Large intestine (tissue), 3 donors: ENCODE data around the gene SELENOF. TPM values are rescaled to one million over a fixed set of nuclear protein-coding genes. Genes with fewer than 3 reads are reported as not detected.

ENCODE experiments used
- DNase-seq, 2 donors: peaks; one replicate each; pipeline versions ENCODE4 v3.0.0 to v3.0.0-alpha.2; 2013
- H3K27ac ChIP-seq: one replicate; pipeline ENCODE4 v1.5.1; 2013; ENCODE audit warnings: low read length
- H3K27me3 ChIP-seq: 2 replicates; pipeline ENCODE4 v1.6.1; 2013; ENCODE audit warnings: low read length; ENCODE audit not compliant: control insufficient read depth, insufficient read depth
- H3K36me3 ChIP-seq: 2 replicates; pipeline ENCODE4 v1.6.1; 2013; ENCODE audit warnings: low read length; ENCODE audit not compliant: control insufficient read depth, insufficient read depth
- H3K4me1 ChIP-seq: one replicate; pipeline ENCODE4 v1.6.1; 2013; ENCODE audit warnings: low read length; ENCODE audit not compliant: control insufficient read depth, insufficient read depth
- H3K4me3 ChIP-seq: one replicate; pipeline ENCODE4 v1.5.1; 2013; ENCODE audit warnings: low read length
- H3K9me3 ChIP-seq: one replicate; pipeline ENCODE4 v1.6.1; 2013; ENCODE audit warnings: mild to moderate bottlenecking, low read depth, low read length, moderate library complexity; ENCODE audit not compliant: control insufficient read depth
- WGBS: methylation state at CpG from one replicate; pipeline ENCODE4 v1.1.5; 2013; ENCODE audit warnings: low lambda C conversion rate; ENCODE audit not compliant: insufficient coverage; 5-methylcytosine and 5-hydroxymethylcytosine counted together
- polyA plus RNA-seq: library from polyadenylated mRNA; unstranded; fragments of 120-200 nt; gene quantifications from one replicate; pipeline ENCODE4 v1.2.1, GENCODE V29; 2013

Gene SELENOF
- polyA plus RNA-seq, 1 donor, result 214 TPM

DNA sequence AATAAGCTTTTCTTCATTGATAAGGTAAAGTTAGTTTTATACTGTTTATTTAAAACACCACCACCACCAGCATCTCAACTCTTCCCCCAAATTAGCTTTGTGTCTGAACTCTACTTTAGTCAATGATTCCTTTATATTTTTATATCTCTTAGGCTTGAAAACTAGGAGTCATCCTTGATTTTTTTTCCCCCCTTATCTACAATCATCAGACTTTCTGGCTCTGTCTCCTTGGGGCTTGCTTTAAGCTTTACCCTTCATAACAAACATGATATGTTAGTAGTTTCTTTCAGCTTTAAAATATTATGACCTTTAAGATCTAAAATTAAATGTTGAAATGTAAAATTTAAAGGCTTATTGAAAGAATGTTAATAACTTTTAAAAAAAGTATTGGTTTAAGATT, 28.8 kb upstream of the SELENOF start:
- Histone ChIP-seq H3K9me3 (no peaks in the 10 kb centered on the region), H3K27ac (no peak overlapping the region), H3K4me1 (no peaks in the 10 kb centered on the region), H3K27me3 (no peaks in the 10 kb centered on the region), H3K36me3 (no peaks in the 10 kb centered on the region), H3K4me3 (no peak overlapping the region)
- DNase-seq, result no peak

DNA sequence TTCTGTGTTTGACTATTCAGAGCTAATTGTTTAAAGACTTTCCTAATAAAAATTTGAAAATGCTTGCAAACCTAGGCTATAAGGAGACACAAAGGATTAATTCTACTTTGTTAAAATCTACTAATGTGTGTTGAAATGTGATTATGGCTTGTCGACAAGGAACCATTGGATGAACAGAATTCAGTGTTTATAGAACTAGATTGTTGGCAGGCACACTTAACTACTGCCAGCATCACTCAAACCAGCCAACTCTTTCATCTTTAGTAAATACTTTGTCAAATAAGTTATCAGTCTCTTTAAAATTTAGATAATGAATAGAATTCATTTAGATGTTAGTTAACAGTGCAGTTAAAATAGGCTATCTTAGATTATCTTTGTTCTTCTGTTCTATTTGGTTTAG, 28.1 kb upstream of the SELENOF start:
- no peak overlapping the region for H3K27ac ChIP-seq
- H3K4me3 ChIP-seq, result no peak overlapping the region
- H3K9me3 ChIP-seq, result no peaks in the 10 kb centered on the region
- no peaks in the 10 kb centered on the region for H3K27me3 ChIP-seq
- DNase-seq, result no peak
- no peaks in the 10 kb centered on the region for H3K4me1 ChIP-seq
- no peaks in the 10 kb centered on the region for H3K36me3 ChIP-seq
- WGBS, result 50% methylated on average over 1 of the region's 1 CpG

DNA sequence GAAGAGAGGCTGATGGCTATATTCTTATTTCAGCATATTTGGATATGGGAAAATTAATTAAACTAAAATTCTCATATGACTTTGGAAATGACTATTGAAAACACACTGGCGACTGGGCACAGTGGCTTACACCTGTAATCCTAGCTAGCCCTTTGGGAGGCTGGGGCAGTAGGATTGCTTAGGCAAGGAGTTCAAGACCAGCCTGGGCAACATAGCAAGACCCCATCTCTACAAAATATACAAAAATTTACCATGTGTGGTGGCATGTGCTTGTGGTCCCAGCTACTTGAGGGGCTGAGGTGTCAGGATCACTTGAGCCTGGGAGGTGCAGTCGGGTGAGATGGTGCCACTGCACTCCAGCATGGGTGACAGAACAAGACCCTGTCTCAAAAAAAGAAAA, 26.7 kb upstream of the SELENOF start:
- H3K4me3 ChIP-seq, result no peak overlapping the region
- DNase-seq, result no peak
- H3K4me1 ChIP-seq, result no peaks in the 10 kb centered on the region
- whole genome bisulfite sequencing, result 100% methylated on average over 1 of the region's 2 CpGs
- no peak overlapping the region for H3K27ac ChIP-seq
- no peaks in the 10 kb centered on the region for H3K9me3 ChIP-seq
- H3K36me3 ChIP-seq, result no peaks in the 10 kb centered on the region
- H3K27me3 ChIP-seq, result no peaks in the 10 kb centered on the region

DNA sequence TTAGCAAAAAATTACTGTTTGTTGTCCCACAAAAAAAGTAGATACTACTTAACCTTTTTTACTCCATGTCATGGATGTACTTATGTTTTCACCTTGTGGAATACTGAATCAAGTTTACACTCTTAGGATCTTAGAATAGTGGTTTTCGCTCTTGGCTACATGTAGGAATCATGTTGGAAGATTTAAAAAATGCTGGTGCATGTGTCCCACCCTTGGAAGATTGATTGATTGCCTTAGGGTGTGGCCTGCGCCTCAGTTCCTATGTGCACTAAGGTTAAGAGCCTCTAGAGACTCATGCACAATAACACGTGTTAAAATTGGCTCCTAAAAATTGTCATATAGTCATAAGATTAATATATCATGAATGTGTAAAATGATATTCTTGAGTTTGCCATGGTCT, 25.5 kb upstream of the SELENOF start:
- Histone ChIP-seq H3K27me3 (no peaks in the 10 kb centered on the region), H3K9me3 (no peaks in the 10 kb centered on the region), H3K36me3 (no peaks in the 10 kb centered on the region), H3K4me3 (no peak overlapping the region), H3K27ac (no peak overlapping the region), H3K4me1 (peaks cover 1% of the 10 kb centered on the region)
- WGBS, result 80% methylated on average over 1 of the region's 3 CpGs
- no peak for DNase-seq

GRCh38 chr1:86938855-86939254, 24.9 kb upstream of the SELENOF start:
- no peaks in the 10 kb centered on the region for H3K36me3 ChIP-seq
- H3K27me3 ChIP-seq, result no peaks in the 10 kb centered on the region
- no peak overlapping the region for H3K27ac ChIP-seq
- H3K4me1 ChIP-seq, result peaks cover 7% of the 10 kb centered on the region
- 100% methylated on average over 2 of the region's 2 CpGs for WGBS
- no peak for DNase-seq
- no peaks in the 10 kb centered on the region for H3K9me3 ChIP-seq
- no peak overlapping the region for H3K4me3 ChIP-seq

DNA sequence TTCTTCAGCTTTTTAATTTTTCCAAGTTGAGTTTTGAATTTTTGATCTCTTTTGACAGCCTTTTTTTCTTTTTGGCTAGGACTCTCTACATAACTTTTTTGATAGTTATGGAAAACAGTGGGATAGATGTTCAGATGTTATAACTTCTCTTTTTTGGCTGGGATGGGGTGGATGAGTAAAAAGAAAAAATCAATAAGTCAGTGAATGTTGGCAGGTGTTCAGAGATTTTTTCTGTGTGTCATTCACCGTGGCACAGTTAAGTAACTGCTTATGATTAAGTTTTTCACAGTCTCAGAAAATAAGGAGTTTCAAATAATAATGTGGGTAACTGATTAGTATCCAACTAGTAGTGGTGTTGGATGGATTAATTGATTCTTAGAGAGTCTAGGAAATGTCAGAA, 24.5 kb upstream of the SELENOF start:
- DNase-seq, result no peak
- Histone ChIP-seq H3K4me3 (no peak overlapping the region), H3K4me1 (peaks cover 11% of the 10 kb centered on the region), H3K27ac (no peak overlapping the region), H3K27me3 (no peaks in the 10 kb centered on the region), H3K9me3 (no peaks in the 10 kb centered on the region), H3K36me3 (no peaks in the 10 kb centered on the region)
- WGBS, result no CpG with 5 or more reads among the region's 1 CpG

DNA sequence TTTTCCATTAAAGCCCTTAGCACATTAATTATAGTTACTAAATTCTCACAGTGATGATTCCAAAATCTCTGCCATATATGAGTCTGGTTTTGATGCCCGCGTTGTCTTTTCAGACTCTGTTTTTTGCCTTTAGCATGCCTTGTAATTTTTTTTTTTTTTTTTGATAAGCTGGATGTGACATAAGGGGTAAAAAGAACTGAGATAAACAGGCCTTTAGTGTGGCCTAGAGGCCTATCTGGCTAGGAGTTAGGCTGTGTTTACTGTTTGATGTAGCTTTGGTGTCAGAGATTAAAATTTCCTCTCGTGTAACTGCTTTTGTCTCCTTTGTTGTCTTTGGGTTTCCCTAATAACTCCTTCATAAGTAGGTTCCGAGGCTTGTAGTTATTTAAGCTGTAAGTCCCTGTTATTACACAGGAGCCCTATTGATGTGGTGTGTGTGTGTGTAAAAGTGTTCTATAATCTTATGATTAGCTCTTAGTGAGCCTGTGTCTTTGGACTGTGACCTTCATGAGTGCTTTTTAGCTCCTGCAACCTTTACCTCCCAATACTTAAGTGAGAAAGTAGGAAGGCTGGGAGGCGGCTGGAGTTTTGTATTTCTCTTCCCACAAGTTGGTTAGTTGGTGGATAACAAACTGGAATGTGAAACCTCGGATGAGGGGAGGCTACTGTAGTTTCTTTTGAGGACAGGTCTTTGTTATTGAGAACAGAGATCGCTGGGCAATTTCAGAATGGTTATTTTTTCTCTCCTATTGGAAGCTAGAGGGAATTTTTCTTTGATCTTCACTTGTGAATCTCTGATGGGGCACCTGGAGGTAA, 19.8 kb upstream of the SELENOF start:
- peak overlapping the region; percentile 76 for H3K27ac ChIP-seq
- no peaks in the 10 kb centered on the region for H3K9me3 ChIP-seq
- H3K4me3 ChIP-seq, result no peak overlapping the region
- peaks cover 13% of the 10 kb centered on the region for H3K4me1 ChIP-seq
- DNase-seq, result peak; percentile 37 to 80
- WGBS, result no CpG with 5 or more reads among the region's 7 CpGs
- no peaks in the 10 kb centered on the region for H3K36me3 ChIP-seq
- no peaks in the 10 kb centered on the region for H3K27me3 ChIP-seq

DNA sequence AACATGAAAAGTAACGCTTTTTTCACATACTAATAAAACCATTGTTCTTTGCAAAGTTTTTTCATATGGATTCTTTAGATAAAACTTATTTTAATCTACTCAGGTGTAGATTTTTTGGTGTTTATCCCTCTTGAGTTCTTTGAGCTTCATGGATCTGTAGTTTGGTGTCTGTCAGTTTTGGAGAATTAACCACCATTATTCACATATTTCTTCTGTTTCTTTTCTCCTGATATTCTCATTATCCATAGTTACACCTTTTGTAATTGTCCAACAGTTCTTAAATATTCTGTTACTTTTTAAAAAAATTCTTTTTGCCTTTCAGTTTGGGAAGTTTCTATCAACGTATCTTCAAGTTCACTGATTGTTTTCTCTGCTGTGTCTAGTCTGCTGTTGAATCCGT, 19.1 kb upstream of the SELENOF start:
- Histone ChIP-seq H3K36me3 (no peaks in the 10 kb centered on the region), H3K27me3 (no peaks in the 10 kb centered on the region), H3K4me3 (no peak overlapping the region), H3K9me3 (no peaks in the 10 kb centered on the region), H3K4me1 (peaks cover 18% of the 10 kb centered on the region), H3K27ac (peak overlapping the region; percentile 76)
- no peak for DNase-seq
- WGBS, result 100% methylated on average over 3 of the region's 3 CpGs

- Histone ChIP-seq H3K4me3 (no peak overlapping the region), H3K27me3 (no peaks in the 10 kb centered on the region), H3K36me3 (no peaks in the 10 kb centered on the region), H3K9me3 (peaks cover 7% of the 10 kb centered on the region), H3K27ac (peak overlapping the region; percentile 2), H3K4me1 (peaks cover 13% of the 10 kb centered on the region)
- peak in 1 of 2 donors; percentile 28 for DNase-seq
- 20% methylated on average over 1 of the region's 1 CpG for WGBS
These were observed 14.9 kb upstream of the SELENOF start for GRCh38 chr1:86928819-86929218.

DNA sequence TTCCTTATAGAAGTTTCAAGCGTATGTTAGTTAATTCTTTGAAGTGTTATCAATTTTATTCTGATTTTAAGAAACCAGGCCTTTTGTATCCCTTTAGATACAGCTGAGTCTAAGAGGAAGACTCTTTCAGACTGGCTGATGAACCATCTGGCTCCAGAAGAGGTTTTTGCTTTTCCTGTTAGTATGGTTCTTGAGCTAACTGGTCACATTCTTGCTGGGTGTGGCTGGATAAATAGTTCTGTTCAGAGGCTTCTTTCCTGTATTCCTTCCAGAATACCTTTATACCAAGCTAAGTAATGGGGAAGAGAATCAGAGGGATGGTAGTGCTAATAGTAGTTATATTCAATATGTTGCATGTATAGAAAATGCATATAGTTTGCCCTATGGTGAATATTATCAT, 13.0 kb upstream of the SELENOF start:
- Histone ChIP-seq H3K36me3 (no peaks in the 10 kb centered on the region), H3K4me3 (no peak overlapping the region), H3K27me3 (no peaks in the 10 kb centered on the region), H3K4me1 (peaks cover 7% of the 10 kb centered on the region), H3K27ac (peak overlapping the region; percentile 1), H3K9me3 (peaks cover 24% of the 10 kb centered on the region)
- peak in 1 of 2 donors; percentile 32 for DNase-seq
- no CpG with 5 or more reads among the region's 1 CpG for WGBS

DNA sequence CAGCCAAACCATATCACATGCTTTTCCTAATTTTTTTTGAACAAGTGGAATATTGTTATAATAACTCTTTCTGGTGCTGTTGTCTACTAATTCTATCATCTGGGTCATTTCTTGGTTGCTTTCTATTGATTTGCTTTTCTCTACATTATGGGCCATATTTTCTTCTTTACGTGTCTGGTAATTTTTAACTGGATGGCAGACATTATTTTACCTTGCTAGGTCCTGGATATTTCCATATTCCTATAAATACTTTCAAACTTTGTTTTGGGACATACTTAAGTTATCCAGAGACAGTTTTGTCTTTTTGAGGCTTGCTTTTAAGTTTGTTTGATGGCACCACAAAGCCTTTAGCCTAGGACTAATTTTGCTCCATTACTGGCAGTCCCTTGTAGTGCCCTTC, 11.8 kb upstream of the SELENOF start:
- WGBS, result 88% methylated on average over 1 of the region's 1 CpG
- peaks cover 24% of the 10 kb centered on the region for H3K9me3 ChIP-seq
- peaks cover 7% of the 10 kb centered on the region for H3K4me1 ChIP-seq
- H3K27me3 ChIP-seq, result no peaks in the 10 kb centered on the region
- H3K27ac ChIP-seq, result no peak overlapping the region
- no peak for DNase-seq
- H3K4me3 ChIP-seq, result no peak overlapping the region
- H3K36me3 ChIP-seq, result no peaks in the 10 kb centered on the region
